IMR-90 (cell line): Measurements from ENCODE around the gene MROH2A. TPM values are rescaled to one million over a fixed set of nuclear protein-coding genes. Genes with fewer than 3 reads are reported as not detected.

Experiments used
- ATAC-seq: fragments of 200-7000 bp; cut with Tn5 transposase; 2 replicates; pipeline ENCODE4 v1.9.1; 2020; ENCODE audit warnings: low read depth, mild to moderate bottlenecking, moderate library complexity
- BruUV-seq: library from RNA; stranded (reverse); fragments of 400-500 nt; replicated peaks from 2 replicates; lab custom pipeline; 2021; lab: Mats Ljungman, UMichigan
- CTCF ChIA-PET: fragments of 300-600 bp; formaldehyde crosslinking; extraction: SDS; loops from one replicate; lab custom pipeline; 2021; ENCODE audit warnings: antibody characterized with exemption; lab: Yijun Ruan, JAX
- POLR2A ChIA-PET: fragments of 300-600 bp; sonication (Branson Sonifier 250); formaldehyde crosslinking; loops from one replicate; lab custom pipeline; 2022; ENCODE audit warnings: antibody characterized with exemption; ENCODE audit not compliant: unreplicated experiment; lab: Charles Lee
- DNase-seq: peaks from one replicate; pipeline ENCODE4 v3.0.0; 2013
- H2AFZ ChIP-seq: replicated peaks from 2 replicates; pipeline ENCODE3; 2013; ENCODE audit warnings: low read length, mild to moderate bottlenecking; ENCODE audit not compliant: poor library complexity
- H2AK5ac ChIP-seq: 2 replicates; pipeline ENCODE4 v1.6.1; 2013; ENCODE audit warnings: low read depth, low read length, inconsistent platforms
- H2AK9ac ChIP-seq: replicated peaks from 2 replicates; pipeline ENCODE3; 2013; ENCODE audit warnings: mild to moderate bottlenecking, low read depth, low read length, moderate library complexity; ENCODE audit not compliant: poor library complexity
- H2BK120ac ChIP-seq: 2 replicates; pipeline ENCODE4 v1.6.1; 2013; ENCODE audit warnings: low read depth, low read length, inconsistent platforms
- H2BK15ac ChIP-seq: 3 replicates; pipeline ENCODE4 v1.6.1; 2013; ENCODE audit warnings: low read depth, low read length, inconsistent platforms
- H2BK20ac ChIP-seq: 2 replicates; pipeline ENCODE4 v1.6.1; 2013; ENCODE audit warnings: low read depth, mild to moderate bottlenecking, inconsistent platforms, low read length, moderate library complexity
- H2BK5ac ChIP-seq: 2 replicates; pipeline ENCODE4 v1.6.1; 2013; ENCODE audit warnings: mild to moderate bottlenecking, low read depth, low read length, inconsistent platforms; ENCODE audit not compliant: poor library complexity, severe bottlenecking
- H3K14ac ChIP-seq: replicated peaks from 2 replicates; pipeline ENCODE4 v1.6.1; 2013; ENCODE audit warnings: low read depth, low read length, inconsistent platforms
- H3K18ac ChIP-seq: 2 replicates; pipeline ENCODE4 v1.6.1; 2013; ENCODE audit warnings: low read depth, low read length, control low read depth
- H3K23ac ChIP-seq: 2 replicates; pipeline ENCODE4 v1.6.1; 2013; ENCODE audit warnings: low read depth, low read length, inconsistent platforms
- H3K27ac ChIP-seq: 2 replicates; pipeline ENCODE4 v1.5.1; 2013; ENCODE audit warnings: mild to moderate bottlenecking, control low read depth, low read length; ENCODE audit not compliant: insufficient read depth
- H3K27me3 ChIP-seq: 2 replicates; pipeline ENCODE4 v1.6.1; 2013; ENCODE audit warnings: low read length; ENCODE audit not compliant: control insufficient read depth, insufficient read depth
- H3K36me3 ChIP-seq: 2 replicates; pipeline ENCODE4 v1.6.1; 2013; ENCODE audit warnings: low read length, mixed read lengths; ENCODE audit not compliant: control insufficient read depth, insufficient read depth
- H3K4ac ChIP-seq: 2 replicates; pipeline ENCODE4 v1.6.1; 2013; ENCODE audit warnings: low read depth, low read length, inconsistent platforms
- H3K4me1 ChIP-seq: 2 replicates; pipeline ENCODE4 v1.6.1; 2013; ENCODE audit warnings: low read length, mixed read lengths; ENCODE audit not compliant: control insufficient read depth, insufficient read depth
- H3K4me2 ChIP-seq: 2 replicates; pipeline ENCODE4 v1.6.1; 2013; ENCODE audit warnings: low read depth, mild to moderate bottlenecking, control low read depth, low read length, moderate library complexity
- H3K4me3 ChIP-seq: 2 replicates; pipeline ENCODE4 v1.5.1; 2013; ENCODE audit warnings: low read depth, mild to moderate bottlenecking, control low read depth, low read length, moderate library complexity; ENCODE audit not compliant: insufficient read depth
- H3K56ac ChIP-seq: 2 replicates; pipeline ENCODE4 v1.6.1; 2013; ENCODE audit warnings: low read length, inconsistent platforms; ENCODE audit not compliant: insufficient read depth; ENCODE audit errors: extremely low read depth
- H3K79me1 ChIP-seq, 2 experiments: 2 replicates each; pipeline ENCODE4 v1.6.1; 2013; ENCODE audit warnings: low read length in 2 of 2, inconsistent platforms in 1 of 2, low read depth in 1 of 2
- H3K9ac ChIP-seq: 2 replicates; pipeline ENCODE4 v1.6.1; 2013; ENCODE audit warnings: low read depth, low read length, control low read depth
- H3K9me1 ChIP-seq: 2 replicates; pipeline ENCODE4 v1.6.1; 2013; ENCODE audit warnings: low read length, inconsistent platforms; ENCODE audit not compliant: insufficient read depth
- H3K9me3 ChIP-seq: 2 replicates; pipeline ENCODE4 v1.6.1; 2013; ENCODE audit warnings: low read length; ENCODE audit not compliant: control insufficient read depth, insufficient read depth
- H4K20me1 ChIP-seq: 2 replicates; pipeline ENCODE4 v1.6.1; 2013; ENCODE audit warnings: low read length, inconsistent platforms; ENCODE audit not compliant: insufficient read depth
- H4K5ac ChIP-seq: 2 replicates; pipeline ENCODE4 v1.6.1; 2013; ENCODE audit warnings: mild to moderate bottlenecking, low read depth, low read length, control low read depth
- H4K8ac ChIP-seq, 2 experiments: 2 replicates each; pipeline ENCODE4 v1.6.1; 2013; ENCODE audit warnings: low read depth in 2 of 2, low read length in 2 of 2, control low read depth in 1 of 2, inconsistent platforms in 1 of 2
- H4K91ac ChIP-seq: 2 replicates; pipeline ENCODE4 v1.6.1; 2013; ENCODE audit warnings: low read depth, low read length, inconsistent platforms; ENCODE audit not compliant: insufficient read depth
- CEBPB ChIP-seq: IDR thresholded peaks from 2 replicates; pipeline ENCODE4 v1.6.1; 2012; ENCODE audit warnings: low read depth, low read length, improper control_type of control experiment
- FOS ChIP-seq: fragments of 150-350 bp; IDR thresholded peaks from 2 replicates; pipeline ENCODE4 v1.6.1; 2016; ENCODE audit warnings: low read depth, low read length
- NFE2L2 ChIP-seq: fragments of 150-350 bp; IDR thresholded peaks from 2 replicates; pipeline ENCODE4 v1.6.1; 2016; ENCODE audit warnings: low read depth, mild to moderate bottlenecking, low read length
- POLR2A ChIP-seq: IDR thresholded peaks from 2 replicates; pipeline ENCODE4 v1.6.1; 2012; ENCODE audit warnings: mild to moderate bottlenecking, low read depth, low read length
- SMC3 ChIP-seq: fragments of 150-350 bp; IDR thresholded peaks from 2 replicates; pipeline ENCODE4 v1.6.1; 2016; ENCODE audit warnings: low read depth, mild to moderate bottlenecking, antibody characterized with exemption, low read length, moderate library complexity
- WGBS, 2 experiments: methylation state at CpG; one replicate each; pipeline versions ENCODE4 v1.1.5 to v1.1.7; 2013; ENCODE audit warnings: missing lambda C conversion rate in 2 of 2; ENCODE audit not compliant: insufficient read length in 1 of 2; ENCODE audit errors: extremely low coverage in 2 of 2; 5-methylcytosine and 5-hydroxymethylcytosine counted together
- dilution Hi-C: fragments of 300-500 bp; cut with HindIII; formaldehyde crosslinking; loops from one replicate; pipeline ENCODE4 v1.14.3; 2018; ENCODE audit warnings: low sequenced_read_pairs; ENCODE audit not compliant: unreplicated experiment
- in situ Hi-C: fragments of 300-500 bp; cut with MboI; formaldehyde crosslinking; loops from 3 replicates; pipeline ENCODE4 v1.14.3; 2019; ENCODE audit warnings: low sequenced_read_pairs, inconsistent platforms, mixed read lengths
- intact Hi-C: fragments of 100-400 bp; cut with micrococcal nuclease; formaldehyde crosslinking; loops from 2 replicates; pipeline ENCODE4 v1.10.0; 2022
- polyA plus RNA-seq, 3 experiments: library from polyadenylated mRNA; depleted of rRNA; stranded (reverse); fragments of >200 nt; gene quantifications; 2 replicates each; pipeline ENCODE4 v1.2.3, GENCODE V29; 2012; ENCODE audit warnings: low replicate concordance in 1 of 3
- total RNA-seq: library from RNA; depleted of rRNA; stranded (reverse); fragments of >200 nt; gene quantifications from 2 replicates; pipeline ENCODE4 v1.2.3, GENCODE V29; 2012
- TF ChIP-seq, protein P1 (sequence below): fragments of 150-350 bp; IDR thresholded peaks from 2 replicates; pipeline ENCODE4 v1.6.1; 2016; ENCODE audit warnings: low read depth, mild to moderate bottlenecking, low read length, moderate library complexity, borderline replicate concordance

Gene MROH2A
- total and polyA plus RNA-seq, 2 of the 4 experiments (the other 2 are of a cell fraction), result not detected

DNA sequence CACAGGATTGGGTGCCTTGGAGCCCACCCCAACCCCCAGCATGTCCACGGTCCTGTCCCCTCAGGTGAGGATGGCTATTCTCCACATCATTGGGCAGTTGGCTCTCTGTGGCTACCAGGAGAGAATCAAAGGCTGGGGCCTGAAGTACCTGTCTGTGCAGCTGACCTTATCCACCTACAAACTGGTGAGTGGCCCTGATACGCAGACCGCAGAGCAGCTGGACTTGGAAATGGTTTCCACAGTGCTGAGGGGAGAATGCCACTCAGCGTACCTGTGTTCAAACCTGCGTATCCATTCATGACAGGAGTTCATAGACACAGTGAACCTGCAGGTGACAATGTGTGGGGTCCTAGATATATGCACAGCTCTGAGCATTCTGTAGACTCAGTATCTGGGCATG is 21.6 kb downstream of the MROH2A start:
- H3K4me2 ChIP-seq, result no peak overlapping the region
- no peak overlapping the region for H2AK5ac ChIP-seq
- H3K18ac ChIP-seq, result no peak overlapping the region
- H2AFZ ChIP-seq, result no peak overlapping the region
- DNase-seq, result no peak
- in situ Hi-C loops, result no loop called here
- H2BK120ac ChIP-seq, result no peak overlapping the region
- H4K20me1 ChIP-seq, result no peaks in the 10 kb centered on the region
- no peaks in the 10 kb centered on the region for H3K9me1 ChIP-seq
- H2AK9ac ChIP-seq, result no peak overlapping the region
- CTCF ChIA-PET, result no interaction called here
- H2BK15ac ChIP-seq, result no peak overlapping the region
- no peak overlapping the region for H3K56ac ChIP-seq
- H2BK20ac ChIP-seq, result no peak overlapping the region
- H3K23ac ChIP-seq, result no peak overlapping the region
- POLR2A ChIA-PET, result no interaction called here
- peaks cover 19% of the 10 kb centered on the region for H3K27me3 ChIP-seq
- no peak overlapping the region for H2BK5ac ChIP-seq
- no peaks in the 10 kb centered on the region for H3K4me1 ChIP-seq
- H4K8ac ChIP-seq, result no peak overlapping the region
- H3K4ac ChIP-seq, result no peak overlapping the region
- H3K36me3 ChIP-seq, result no peaks in the 10 kb centered on the region
- H3K9ac ChIP-seq, result no peak overlapping the region
- H4K91ac ChIP-seq, result no peak overlapping the region
- dilution Hi-C loops, result no loop called here
- no peaks in the 10 kb centered on the region for H3K79me1 ChIP-seq
- TF ChIP-seq SMC3, result no peak
- TF ChIP-seq, protein P1, sequence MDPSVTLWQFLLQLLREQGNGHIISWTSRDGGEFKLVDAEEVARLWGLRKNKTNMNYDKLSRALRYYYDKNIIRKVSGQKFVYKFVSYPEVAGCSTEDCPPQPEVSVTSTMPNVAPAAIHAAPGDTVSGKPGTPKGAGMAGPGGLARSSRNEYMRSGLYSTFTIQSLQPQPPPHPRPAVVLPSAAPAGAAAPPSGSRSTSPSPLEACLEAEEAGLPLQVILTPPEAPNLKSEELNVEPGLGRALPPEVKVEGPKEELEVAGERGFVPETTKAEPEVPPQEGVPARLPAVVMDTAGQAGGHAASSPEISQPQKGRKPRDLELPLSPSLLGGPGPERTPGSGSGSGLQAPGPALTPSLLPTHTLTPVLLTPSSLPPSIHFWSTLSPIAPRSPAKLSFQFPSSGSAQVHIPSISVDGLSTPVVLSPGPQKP, result no peak
- no peak for TF ChIP-seq NFE2L2
- TF ChIP-seq CEBPB, result no peak
- no peak for TF ChIP-seq POLR2A
- TF ChIP-seq FOS, result no peak
- no peaks in the 10 kb centered on the region; the same call in 1 of the 2 replicates for H3K9me3 ChIP-seq
- H3K4me3 ChIP-seq, result no peak overlapping the region
- no peak overlapping the region for H4K5ac ChIP-seq
- H3K14ac ChIP-seq, result no peak overlapping the region
- no peak for ATAC-seq
- intact Hi-C loops, result no loop called here
- WGBS, 2 experiments, result no CpG with 5 or more reads among the region's 5 CpGs
- BruUV-seq, result no TSS peak
- H3K27ac ChIP-seq, result no peak overlapping the region
